Thymus (tissue), 14 donors: ENCODE data around the gene PI4KB. TPM values are rescaled to one million over a fixed set of nuclear protein-coding genes. Genes with fewer than 3 reads are reported as not detected.

Experiments
- DNase-seq, 9 donors: peaks; one replicate each; pipeline ENCODE4 v3.0.0-alpha.2; 2013; ENCODE audit warnings: low spot score in 9 of 9, low read depth in 6 of 9, missing footprints in 1 of 9
- H3K27ac ChIP-seq, 2 donors: one replicate each; pipeline ENCODE4 v1.5.1; 2013; ENCODE audit warnings: control low read depth in 1 of 2, low read depth in 1 of 2, low read length in 1 of 2, mild to moderate bottlenecking in 1 of 2, moderate library complexity in 1 of 2
- H3K27me3 ChIP-seq, 2 donors: one replicate each; pipeline ENCODE4 v1.5.1; 2013; ENCODE audit warnings: low read length in 1 of 2; ENCODE audit not compliant: control insufficient read depth in 2 of 2, insufficient read depth in 1 of 2
- H3K36me3 ChIP-seq, 2 donors: one replicate each; pipeline ENCODE4 v1.5.1; 2013; ENCODE audit warnings: low read length in 1 of 2, mild to moderate bottlenecking in 1 of 2, moderate library complexity in 1 of 2; ENCODE audit not compliant: control insufficient read depth in 2 of 2, insufficient read depth in 2 of 2
- H3K4me1 ChIP-seq, 2 donors: one replicate each; pipeline ENCODE4 v1.5.1; 2013; ENCODE audit warnings: low read length in 2 of 2; ENCODE audit not compliant: control insufficient read depth in 2 of 2, insufficient read depth in 2 of 2
- H3K4me3 ChIP-seq, 2 donors: one replicate each; pipeline ENCODE4 v1.5.1; 2013; ENCODE audit warnings: low read length in 2 of 2, control low read depth in 1 of 2, mild to moderate bottlenecking in 1 of 2
- H3K9me3 ChIP-seq, 2 donors: one replicate each; pipeline ENCODE4 v1.5.1; 2013; ENCODE audit warnings: low read length in 1 of 2, mild to moderate bottlenecking in 1 of 2; ENCODE audit not compliant: control insufficient read depth in 2 of 2, insufficient read depth in 1 of 2
- WGBS: extraction: QIAGEN DNeasy Blood & Tissue Kit; methylation state at CpG from one replicate; pipeline ENCODE4 v1.1.7; 2013; 5-methylcytosine and 5-hydroxymethylcytosine counted together
- long read RNA-seq, 10 donors: transcript quantifications; one replicate each; lab custom pipeline, GENCODE V29; 2026
- polyA plus RNA-seq: library from polyadenylated mRNA; stranded (reverse); fragments of 200-250 nt; gene quantifications from one replicate; pipeline ENCODE4 v1.2.3, GENCODE V29; 2013
- total RNA-seq: library from RNA; stranded (reverse); fragments of 120-200 nt; gene quantifications from one replicate; pipeline ENCODE4 v1.2.4, GENCODE V29; 2013
- donor health status: healthy.

PI4KB gene
- total RNA-seq (29.0 TPM), polyA plus RNA-seq (31.8 TPM)
- long read RNA-seq, donor 1, result 0 reads
- long read RNA-seq, donor 2, transcript PI4KB-203 (11 exons, 3,934 nt), result major isoform, 11 of 43 reads
- long read RNA-seq, donor 2, partial matches to known transcripts, result 29 of 43 reads
- long read RNA-seq, donor 2, other reads (novel, unspliced or antisense), result 0 of 43 reads
- long read RNA-seq, donor 3, partial matches to known transcripts, result 0 of 5 reads
- long read RNA-seq, donor 3, other reads (novel, unspliced or antisense), result 0 of 5 reads
- long read RNA-seq, donor 4, partial matches to known transcripts, result 0 of 1 reads
- long read RNA-seq, donor 4, other reads (novel, unspliced or antisense), result 0 of 1 reads
- long read RNA-seq, donor 5, transcript PI4KB-203 (11 exons, 3,934 nt), result major isoform, 7 of 10 reads
- long read RNA-seq, donor 5, partial matches to known transcripts, result 0 of 10 reads
- long read RNA-seq, donor 5, other reads (novel, unspliced or antisense), result 0 of 10 reads
- long read RNA-seq, donor 6, transcript PI4KB-203 (11 exons, 3,934 nt), result major isoform, 6 of 7 reads
- long read RNA-seq, donor 6, partial matches to known transcripts, result 0 of 7 reads
- long read RNA-seq, donor 6, other reads (novel, unspliced or antisense), result 0 of 7 reads
- long read RNA-seq, donor 7, transcript PI4KB-203 (11 exons, 3,934 nt), result major isoform, 5 of 10 reads
- long read RNA-seq, donor 7, partial matches to known transcripts, result 0 of 10 reads
- long read RNA-seq, donor 7, other reads (novel, unspliced or antisense), result 0 of 10 reads
- long read RNA-seq, donor 8, partial matches to known transcripts, result 0 of 2 reads
- long read RNA-seq, donor 8, other reads (novel, unspliced or antisense), result 0 of 2 reads
- long read RNA-seq, donor 9, partial matches to known transcripts, result 0 of 5 reads
- long read RNA-seq, donor 9, other reads (novel, unspliced or antisense), result 0 of 5 reads
- long read RNA-seq, donor 10, partial matches to known transcripts, result 10 of 12 reads
- long read RNA-seq, donor 10, other reads (novel, unspliced or antisense), result 0 of 12 reads

DNA sequence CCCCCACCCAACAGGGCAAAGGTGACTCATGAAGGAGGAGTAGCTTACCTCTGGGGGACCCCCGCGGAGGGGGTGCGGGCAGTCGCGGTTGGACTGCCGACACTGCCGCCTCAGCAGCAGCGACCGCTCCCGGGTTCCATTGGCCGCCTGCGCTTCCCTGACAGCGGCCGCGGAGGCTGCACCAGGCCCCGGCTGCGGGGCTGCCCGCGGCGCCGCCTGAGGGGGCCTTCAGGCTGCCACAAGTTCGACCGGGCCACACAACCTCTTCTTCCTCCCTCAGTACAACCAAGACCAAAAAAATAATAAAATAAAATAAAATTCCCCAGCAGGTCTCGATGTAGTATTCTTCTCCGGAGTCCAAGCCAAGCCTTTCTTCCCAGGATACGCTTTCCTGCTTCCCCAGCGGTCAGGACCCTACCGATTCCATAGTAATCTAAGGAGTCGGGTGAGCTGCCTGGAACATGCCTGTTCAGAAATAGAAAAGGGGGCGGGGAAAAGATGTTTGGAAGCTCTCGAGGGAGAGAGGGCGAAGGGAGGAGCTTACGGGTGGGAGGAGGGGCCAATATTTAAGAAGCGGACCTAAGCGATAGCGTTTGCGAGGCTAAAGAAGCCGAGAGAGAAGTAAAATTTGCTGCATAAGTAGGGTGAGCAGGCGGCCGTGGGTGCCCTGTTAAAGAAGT, at the start of gene PI4KB:
TSS of gene PI4KB (minus strand) at position 194 of the 680 bp plus-strand sequence. CDS start 10,935 bp downstream, outside the sequence.
- peaks cover 20 to 21% of the 10 kb centered on the region in 2 donors for H3K4me1 ChIP-seq
- WGBS, result under 1% methylated on average over 40 of the region's 40 CpGs
- peak within 1 kb of the TSS; percentile 80 to 92 for H3K27ac ChIP-seq
- H3K36me3 ChIP-seq, result peaks cover 17 to 25% of the 10 kb centered on the region in 2 donors
- peak; percentile 90 to 99 (median 95) for DNase-seq
- H3K4me3 ChIP-seq, result peak within 1 kb of the TSS; percentile 67 to 79
- H3K27me3 ChIP-seq, result no peaks in the 10 kb centered on the region
- no peaks in the 10 kb centered on the region for H3K9me3 ChIP-seq

GRCh38 chr1:151373196-151373595, 46.0 kb upstream of the PI4KB start:
- H3K4me3 ChIP-seq, result no peak overlapping the region
- no peaks in the 10 kb centered on the region for H3K9me3 ChIP-seq
- H3K36me3 ChIP-seq, result no peaks in the 10 kb centered on the region
- peaks cover 0 to 9% of the 10 kb centered on the region in 2 donors for H3K4me1 ChIP-seq
- no peak overlapping the region for H3K27ac ChIP-seq
- DNase-seq, result no peak
- WGBS, result 97% methylated on average over 14 of the region's 14 CpGs
- no peaks in the 10 kb centered on the region for H3K27me3 ChIP-seq

DNA sequence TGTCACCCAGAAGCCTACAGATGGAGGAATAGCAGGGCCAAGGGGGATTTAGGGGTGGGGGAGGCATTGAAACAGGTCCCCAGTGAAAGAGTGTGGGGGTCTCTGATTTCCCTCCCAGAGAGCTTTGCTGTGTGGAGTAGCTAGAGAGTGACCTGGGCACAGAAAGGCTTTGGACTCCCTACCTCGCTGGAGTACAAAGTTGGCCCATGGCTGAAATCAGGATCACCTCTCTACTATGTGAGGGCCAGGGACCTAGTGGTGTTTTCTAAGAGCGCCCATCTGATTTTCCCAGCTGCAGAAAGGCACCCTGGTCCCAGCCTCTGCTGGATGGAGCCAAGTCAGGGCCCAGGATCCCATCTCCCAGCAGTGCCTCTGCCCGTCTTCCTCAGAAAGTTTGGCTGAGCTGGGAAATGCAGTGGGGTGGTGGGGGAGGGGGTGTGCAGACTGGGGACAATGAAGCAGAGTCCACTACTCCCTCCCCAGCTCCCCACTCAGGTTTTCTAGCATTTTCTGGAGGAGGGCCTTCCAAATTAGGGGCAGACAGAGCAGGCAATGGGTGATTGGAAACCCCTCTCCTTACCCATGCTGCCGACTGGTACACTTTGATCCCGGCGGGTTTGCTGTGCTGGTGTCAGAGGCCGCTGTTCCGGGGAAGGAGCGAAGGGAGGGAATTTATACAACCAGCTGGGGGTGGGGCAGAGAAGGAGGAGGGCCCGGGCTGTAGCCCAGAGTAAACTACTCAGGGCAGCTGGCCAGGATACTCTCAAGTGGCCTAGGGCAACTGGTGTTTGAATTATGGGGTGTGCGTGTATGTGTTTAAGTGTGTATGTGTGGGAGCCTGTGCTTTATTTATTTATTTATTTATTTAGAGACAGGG, 45.1 kb upstream of the PI4KB start, which contains the start of gene SELENBP1:
TSS of gene SELENBP1 (minus strand) at position 648 of the 877 bp plus-strand sequence. CDS start at position 584, 64 bp downstream.
- Histone ChIP-seq H3K27me3 (no peaks in the 10 kb centered on the region), H3K36me3 (no peaks in the 10 kb centered on the region), H3K9me3 (no peaks in the 10 kb centered on the region), H3K4me3 (no peak within 1 kb of the TSS), H3K27ac (no peak within 1 kb of the TSS), H3K4me1 (peaks cover 0 to 9% of the 10 kb centered on the region in 2 donors)
- no peak for DNase-seq
- 93% methylated on average over 11 of the region's 11 CpGs for WGBS

GRCh38 chr1:151371370-151372057, 44.3 kb upstream of the PI4KB start:
- H3K27ac ChIP-seq, result no peak overlapping the region
- H3K27me3 ChIP-seq, result no peaks in the 10 kb centered on the region
- H3K36me3 ChIP-seq, result no peaks in the 10 kb centered on the region
- H3K9me3 ChIP-seq, result no peaks in the 10 kb centered on the region
- 87% methylated on average over 9 of the region's 9 CpGs for WGBS
- no peak for DNase-seq
- H3K4me3 ChIP-seq, result no peak overlapping the region
- H3K4me1 ChIP-seq, result peaks cover 0 to 9% of the 10 kb centered on the region in 2 donors

DNA sequence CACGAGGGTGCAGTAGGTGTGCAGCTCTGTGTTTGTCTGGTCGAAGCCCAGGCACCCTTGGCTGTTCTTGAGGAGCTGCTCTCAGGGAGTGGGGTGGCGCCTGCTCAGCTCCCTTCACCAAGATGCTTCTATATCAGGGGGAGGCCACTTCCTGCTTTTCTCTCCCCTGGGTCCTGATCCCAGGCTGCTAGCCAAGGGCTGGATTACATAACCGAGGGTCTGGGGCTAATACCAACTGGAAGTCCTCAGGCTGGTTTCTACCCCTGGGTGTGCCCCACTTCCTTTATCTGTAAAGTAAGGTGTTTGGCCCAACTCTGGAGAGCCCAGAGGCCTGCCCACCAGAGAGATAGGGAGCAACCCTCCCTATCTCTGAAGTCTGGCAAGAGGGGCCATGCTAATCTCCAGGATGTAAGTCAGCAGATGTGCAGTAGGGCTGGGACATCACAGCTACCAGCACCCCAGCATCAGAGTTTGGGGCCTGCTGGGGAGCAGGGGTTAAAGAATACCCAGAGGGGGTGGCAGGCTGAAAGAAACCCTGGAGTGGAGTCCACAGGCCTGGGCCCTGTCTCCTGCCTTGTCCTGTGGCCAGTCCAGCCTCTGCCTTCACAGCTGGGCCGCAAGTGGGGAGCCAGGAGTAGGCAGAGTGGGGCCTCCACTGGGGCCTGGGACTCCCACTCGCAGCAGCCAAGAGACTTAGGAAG, 43.1 kb upstream of the PI4KB start:
- DNase-seq, result no peak
- peaks cover 0 to 9% of the 10 kb centered on the region in 2 donors for H3K4me1 ChIP-seq
- WGBS, result 84% methylated on average over 6 of the region's 6 CpGs
- no peak overlapping the region for H3K4me3 ChIP-seq
- H3K36me3 ChIP-seq, result no peaks in the 10 kb centered on the region
- H3K27ac ChIP-seq, result no peak overlapping the region
- H3K9me3 ChIP-seq, result no peaks in the 10 kb centered on the region
- H3K27me3 ChIP-seq, result no peaks in the 10 kb centered on the region

GRCh38 chr1:151369621-151370048, 42.4 kb upstream of the PI4KB start:
- Histone ChIP-seq H3K27me3 (no peaks in the 10 kb centered on the region), H3K27ac (no peak overlapping the region), H3K36me3 (no peaks in the 10 kb centered on the region), H3K4me1 (peaks cover 0 to 9% of the 10 kb centered on the region in 2 donors), H3K4me3 (no peak overlapping the region), H3K9me3 (no peaks in the 10 kb centered on the region)
- 96% methylated on average over 15 of the region's 15 CpGs for WGBS
- no peak for DNase-seq

DNA sequence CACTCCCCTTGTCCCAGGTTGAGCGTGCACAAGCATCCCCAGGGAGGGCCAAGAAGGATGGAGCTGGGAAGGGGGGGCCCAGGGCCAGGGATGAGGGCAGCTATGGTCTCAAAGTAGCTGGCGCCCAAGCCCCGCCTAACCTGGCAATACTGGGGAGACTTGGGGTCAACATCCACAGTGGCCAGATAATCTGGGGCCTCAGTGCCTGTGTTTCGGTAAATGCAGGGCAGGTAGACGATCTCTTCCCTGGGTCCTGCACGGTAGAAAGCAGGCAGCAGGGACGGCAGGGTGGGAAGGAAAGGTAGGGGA, 42.0 kb upstream of the PI4KB start:
- Histone ChIP-seq H3K4me3 (no peak overlapping the region), H3K27me3 (no peaks in the 10 kb centered on the region), H3K9me3 (no peaks in the 10 kb centered on the region), H3K4me1 (peaks cover 0 to 9% of the 10 kb centered on the region in 2 donors), H3K27ac (no peak overlapping the region), H3K36me3 (no peaks in the 10 kb centered on the region)
- DNase-seq, result no peak
- WGBS, result 96% methylated on average over 7 of the region's 7 CpGs
